Activated CD8-positive, alpha-beta T cell treated with anti-CD3 and anti-CD28 coated beads for 36 hours (primary cell): ENCODE data around the gene COL1A2. TPM values are rescaled to one million over a fixed set of nuclear protein-coding genes. Genes with fewer than 3 reads are reported as not detected.

Experiments used
- ATAC-seq: fragments of 200-7000 bp; cut with Tn5 transposase; one replicate; pipeline ENCODE4 v1.10.0; 2021; ENCODE audit warnings: mild to moderate bottlenecking, moderate library complexity
- CTCF ChIA-PET: fragments of 350-600 bp; sonication (Branson Sonifier 250); formaldehyde crosslinking; loops from one replicate; lab custom pipeline; 2021; ENCODE audit warnings: antibody characterized with exemption; lab: Charles Lee
- POLR2A ChIA-PET: fragments of 350-600 bp; sonication (Branson Sonifier 250); formaldehyde crosslinking; loops from one replicate; lab custom pipeline; 2021; ENCODE audit warnings: antibody characterized with exemption; lab: Charles Lee
- DNase-seq: peaks from one replicate; pipeline ENCODE4 v3.0.0-alpha.2; 2020
- H3K27ac Mint-ChIP-seq: one replicate; pipeline ENCODE4 v1.8.0; 2021; ENCODE audit warnings: mild to moderate bottlenecking, mixed read lengths
- H3K27me3 Mint-ChIP-seq: one replicate; pipeline ENCODE4 v1.8.0; 2021; ENCODE audit warnings: mixed read lengths
- H3K36me3 Mint-ChIP-seq: one replicate; pipeline ENCODE4 v1.8.0; 2021; ENCODE audit warnings: low read depth, mixed read lengths
- H3K4me1 Mint-ChIP-seq: one replicate; pipeline ENCODE4 v1.8.0; 2021; ENCODE audit warnings: low read depth, mixed read lengths
- H3K4me3 Mint-ChIP-seq: one replicate; pipeline ENCODE4 v1.8.0; 2021; ENCODE audit warnings: mild to moderate bottlenecking, moderate library complexity, mixed read lengths
- H3K9me3 Mint-ChIP-seq: one replicate; pipeline ENCODE4 v1.8.0; 2021; ENCODE audit warnings: mixed read lengths
- CTCF ChIP-seq: fragments of 200-600 bp; IDR thresholded peaks from one replicate; pipeline ENCODE4 v1.8.0; 2022; ENCODE audit warnings: antibody characterized with exemption, mild to moderate bottlenecking
- intact Hi-C: fragments of 100-400 bp; cut with micrococcal nuclease; formaldehyde crosslinking; loops from one replicate; pipeline ENCODE4 v1.10.0; 2022
- total RNA-seq, 2 experiments: library from RNA; stranded (reverse); gene quantifications; one replicate each; pipeline ENCODE4 v1.2.3, GENCODE V29; 2021

COL1A2 gene
- total RNA-seq, 2 experiments from 2014 or later, result 0.47 to 0.56 TPM

GRCh38 chr7:94451187-94451586 lies 56.5 kb downstream of the COL1A2 start:
- DNase-seq (no peak), ATAC-seq (no peak)
- CTCF ChIA-PET, result interaction anchor here (0.8 to 4.1 kb wide), 3 partner anchors 12 to 1025 kb away, joined by 3 to 34 read pairs (median 3); no protein-coding TSS in a partner anchor
- intact Hi-C loops, result loop anchor here (10.0 kb wide), 1 partner anchor 1024 kb away; no protein-coding TSS in a partner anchor
- POLR2A ChIA-PET, result no interaction called here
- no peaks in the 10 kb centered on the region for H3K9me3 Mint-ChIP-seq
- peaks cover 2% of the 10 kb centered on the region for H3K27me3 Mint-ChIP-seq
- H3K4me3 Mint-ChIP-seq, result no peak overlapping the region
- H3K4me1 Mint-ChIP-seq, result no peaks in the 10 kb centered on the region
- no peak overlapping the region for H3K27ac Mint-ChIP-seq
- TF ChIP-seq CTCF, result no peak
- H3K36me3 Mint-ChIP-seq, result no peaks in the 10 kb centered on the region

- Mint-ChIP-seq H3K4me3 (no peak overlapping the region), H3K4me1 (no peaks in the 10 kb centered on the region), H3K36me3 (no peaks in the 10 kb centered on the region), H3K27ac (no peak overlapping the region), H3K27me3 (peaks cover 1% of the 10 kb centered on the region), H3K9me3 (no peaks in the 10 kb centered on the region)
- DNase-seq (no peak), ATAC-seq (no peak)
- ChIA-PET CTCF (no interaction called here), POLR2A (no interaction called here)
- TF ChIP-seq CTCF, result no peak
- intact Hi-C loops, result loop anchor here (10.0 kb wide), 1 partner anchor 1023 kb away; no protein-coding TSS in a partner anchor
Measured at GRCh38 chr7:94452239-94452638, 57.5 kb downstream of the COL1A2 start.

- H3K4me1 Mint-ChIP-seq, result no peaks in the 10 kb centered on the region
- H3K27ac Mint-ChIP-seq, result no peak overlapping the region
- DNase-seq (no peak), ATAC-seq (no peak)
- H3K4me3 Mint-ChIP-seq, result no peak overlapping the region
- no peaks in the 10 kb centered on the region for H3K9me3 Mint-ChIP-seq
- POLR2A ChIA-PET, result no interaction called here
- CTCF ChIA-PET, result no interaction called here
- no peaks in the 10 kb centered on the region for H3K36me3 Mint-ChIP-seq
- no peak for TF ChIP-seq CTCF
- peaks cover 1% of the 10 kb centered on the region for H3K27me3 Mint-ChIP-seq
- intact Hi-C loops, result loop anchor here (10.0 kb wide), 1 partner anchor 1021 kb away; no protein-coding TSS in a partner anchor
Measured at GRCh38 chr7:94453898-94454297, 59.2 kb downstream of the COL1A2 start.

- peaks cover under 1% of the 10 kb centered on the region for H3K27me3 Mint-ChIP-seq
- H3K27ac Mint-ChIP-seq, result no peak overlapping the region
- H3K36me3 Mint-ChIP-seq, result no peaks in the 10 kb centered on the region
- CTCF ChIA-PET, result interaction anchor here (1.2 to 1.5 kb wide), 2 partner anchors 8 to 22 kb away, joined by 3 to 6 read pairs; no protein-coding TSS in a partner anchor
- H3K4me1 Mint-ChIP-seq, result no peaks in the 10 kb centered on the region
- no peak for TF ChIP-seq CTCF
- H3K4me3 Mint-ChIP-seq, result no peak overlapping the region
- ATAC-seq, result no peak
- intact Hi-C loops, result loop anchor here (10.0 kb wide), 1 partner anchor 1017 kb away; no protein-coding TSS in a partner anchor
- DNase-seq, result no peak
- no peaks in the 10 kb centered on the region for H3K9me3 Mint-ChIP-seq
- POLR2A ChIA-PET, result no interaction called here
Measured at GRCh38 chr7:94458041-94458440, 63.3 kb downstream of the COL1A2 start.

GRCh38 chr7:94466516-94466915 lies 71.8 kb downstream of the COL1A2 start:
- Mint-ChIP-seq H3K36me3 (no peaks in the 10 kb centered on the region), H3K4me1 (no peaks in the 10 kb centered on the region), H3K27ac (no peak overlapping the region), H3K27me3 (peaks cover 4% of the 10 kb centered on the region), H3K4me3 (no peak overlapping the region), H3K9me3 (peaks cover 3% of the 10 kb centered on the region)
- intact Hi-C loops, result no loop called here
- ChIA-PET CTCF (no interaction called here), POLR2A (interaction anchor here (0.5 kb wide), 1 partner anchor 1011 kb away, joined by 4 read pairs; no protein-coding TSS in a partner anchor)
- ATAC-seq, result no peak
- DNase-seq, result no peak
- no peak for TF ChIP-seq CTCF
